HCT116 (cell line): ENCODE data around the gene SLC25A28. TPM values are rescaled to one million over a fixed set of nuclear protein-coding genes. Genes with fewer than 3 reads are reported as not detected.

Experiments used
- ATAC-seq: fragments of 200-7000 bp; cut with Tn5 transposase; 2 replicates; pipeline ENCODE4 v1.9.1; 2020; ENCODE audit warnings: mild to moderate bottlenecking, moderate library complexity
- BruUV-seq: library from RNA; stranded (reverse); fragments of 400-500 nt; replicated peaks from 2 replicates; lab custom pipeline; 2021; lab: Mats Ljungman, UMichigan
- CTCF ChIA-PET: fragments of 300-600 bp; sonication (Branson Sonifier 250); formaldehyde crosslinking; loops from one replicate; lab custom pipeline; 2021; ENCODE audit warnings: antibody characterized with exemption; lab: Charles Lee
- POLR2A ChIA-PET: fragments of 300-600, 350-600 bp; sonication (Branson Sonifier 250); formaldehyde crosslinking; loops from one replicate; lab custom pipeline; 2021; ENCODE audit warnings: antibody characterized with exemption; lab: Charles Lee
- RAD21 ChIA-PET, 2 experiments: fragments of 300-600 bp; sonication (Branson Sonifier 250); formaldehyde crosslinking; loops; one replicate each; lab custom pipeline; 2023; ENCODE audit warnings: low total read pairs in 2 of 2; ENCODE audit not compliant: uncharacterized antibody in 2 of 2, unreplicated experiment in 2 of 2, low non-redundant PET in 1 of 2; lab: Charles Lee
- DNase-seq: peaks from one replicate; pipeline ENCODE4 v3.0.0-alpha.2; 2010; ENCODE audit warnings: low read depth, low spot score
- H2AFZ ChIP-seq: fragments of 200-600 bp; shearing (Covaris generic), sonication (generic); 2 replicates; pipeline ENCODE4 v1.6.1; 2017; ENCODE audit warnings: low read depth, mixed run types, mixed read lengths, antibody characterized with exemption, low read length; ENCODE audit not compliant: poor library complexity, severe bottlenecking
- H3K27ac ChIP-seq: 2 replicates; pipeline ENCODE4 v1.5.1; 2012; ENCODE audit warnings: low read depth, low read length
- H3K27me3 ChIP-seq: fragments of 200-600 bp; sonication (generic); 2 replicates; pipeline ENCODE4 v1.6.1; 2016; ENCODE audit warnings: mixed run types, low read length, mixed read lengths; ENCODE audit not compliant: insufficient read depth
- H3K36me3 ChIP-seq, 2 experiments: fragments of 200-500 bp in 1 of 2; fragments of 200-600 bp in 1 of 2; sonication (Bioruptor generic) in 1 of 2; sonication (generic) in 1 of 2; 2 replicates each; pipeline versions ENCODE4 v1.5.1 to v1.6.1; 2014 to 2016; ENCODE audit warnings: low read length in 2 of 2, inconsistent platforms in 1 of 2, mixed read lengths in 1 of 2, mixed run types in 1 of 2; ENCODE audit not compliant: insufficient read depth in 2 of 2, control insufficient read depth in 1 of 2
- H3K4me1 ChIP-seq, 2 experiments: fragments of 200-600 bp in 1 of 2; sonication (generic) in 1 of 2; 2 replicates each; pipeline versions ENCODE4 v1.5.1 to v1.6.1; 2012 to 2017; ENCODE audit warnings: low read length in 2 of 2, inconsistent platforms in 1 of 2, mild to moderate bottlenecking in 1 of 2, mixed read lengths in 1 of 2, mixed run types in 1 of 2, moderate library complexity in 1 of 2; ENCODE audit not compliant: insufficient read depth in 2 of 2, control insufficient read depth in 1 of 2
- H3K4me2 ChIP-seq: fragments of 200-600 bp; sonication (generic); 2 replicates; pipeline ENCODE4 v1.6.1; 2017; ENCODE audit warnings: mixed run types, low read length, mixed read lengths
- H3K4me3 ChIP-seq, 2 experiments: fragments of 200-600 bp in 1 of 2; sonication (generic) in 1 of 2; replicated peaks in 1 of 2; 2 replicates each; pipeline ENCODE4 v1.5.1; 2011 to 2016; ENCODE audit warnings: low read length in 2 of 2, control low read depth in 1 of 2, low read depth in 1 of 2, mild to moderate bottlenecking in 1 of 2, mixed read lengths in 1 of 2, mixed run types in 1 of 2
- H3K79me2 ChIP-seq: fragments of 200-600 bp; sonication (generic); 2 replicates; pipeline ENCODE4 v1.6.1; 2017; ENCODE audit warnings: mild to moderate bottlenecking, mixed run types, low read length, moderate library complexity, mixed read lengths; ENCODE audit not compliant: insufficient read depth
- H3K9ac ChIP-seq: fragments of 200-600 bp; sonication (generic); 2 replicates; pipeline ENCODE4 v1.6.1; 2016; ENCODE audit warnings: low read length, mixed read lengths
- H3K9me2 ChIP-seq: fragments of 200-600 bp; sonication (generic), shearing (Covaris generic); 2 replicates; pipeline ENCODE4 v1.6.1; 2017; ENCODE audit warnings: mixed run types, mild to moderate bottlenecking, moderate library complexity; ENCODE audit not compliant: insufficient read depth
- H3K9me3 ChIP-seq, 2 experiments: fragments of 200-500 bp in 1 of 2; fragments of 200-600 bp in 1 of 2; sonication (Bioruptor generic) in 1 of 2; sonication (generic) in 1 of 2; 2 replicates each; pipeline ENCODE4 v1.6.1; 2014 to 2017; ENCODE audit warnings: low read length in 2 of 2, mixed read lengths in 2 of 2, inconsistent platforms in 1 of 2, low read depth in 1 of 2, mild to moderate bottlenecking in 1 of 2, mixed run types in 1 of 2, moderate library complexity in 1 of 2; ENCODE audit not compliant: control insufficient read depth in 1 of 2, insufficient read depth in 1 of 2
- H4K20me1 ChIP-seq: fragments of 200-600 bp; sonication (generic), shearing (Covaris generic); 2 replicates; pipeline ENCODE4 v1.6.1; 2017; ENCODE audit warnings: mixed run types, mild to moderate bottlenecking, moderate library complexity; ENCODE audit not compliant: insufficient read depth
- CTCF ChIP-seq, 3 experiments: fragments of 200-600 bp in 1 of 3; sonication (generic) in 1 of 3; IDR thresholded peaks in 2 of 3; conservative IDR thresholded peaks in 1 of 3; 2 replicates each; pipeline ENCODE4 v1.5.1; 2012 to 2017; ENCODE audit warnings: low read depth in 2 of 3, low read length in 2 of 3, antibody characterized with exemption in 1 of 3, borderline replicate concordance in 1 of 3, control low read depth in 1 of 3, mild to moderate bottlenecking in 1 of 3, mixed read lengths in 1 of 3, mixed run types in 1 of 3, moderate library complexity in 1 of 3; ENCODE audit not compliant: insufficient read depth in 1 of 3
- EZH2 ChIP-seq: fragments of 200-600 bp; sonication (generic); IDR thresholded peaks from 2 replicates; pipeline ENCODE4 v1.6.1; 2017; ENCODE audit warnings: antibody characterized with exemption, mixed run types
- EZH2phosphoT487 ChIP-seq: fragments of 200-600 bp; IDR thresholded peaks from 2 replicates; pipeline ENCODE4 v1.6.1; 2018; ENCODE audit warnings: antibody characterized with exemption, borderline replicate concordance
- RAD21 ChIP-seq: IDR thresholded peaks from 2 replicates; pipeline ENCODE4 v1.6.1; 2012; ENCODE audit warnings: low read depth, mild to moderate bottlenecking
- YY1 ChIP-seq: IDR thresholded peaks from 2 replicates; pipeline ENCODE4 v1.6.1; 2011; ENCODE audit warnings: low read length, low read depth, moderate library complexity, mild to moderate bottlenecking; ENCODE audit not compliant: insufficient replicate concordance; ENCODE audit errors: extremely low read depth
- ZBTB33 ChIP-seq: IDR thresholded peaks from 2 replicates; pipeline ENCODE4 v1.6.1; 2011; ENCODE audit warnings: mild to moderate bottlenecking, low read length, moderate library complexity; ENCODE audit not compliant: insufficient replicate concordance; ENCODE audit errors: extremely low read depth
- ZNF274 ChIP-seq: fragments of 200-500 bp; sonication (Bioruptor generic); IDR thresholded peaks from 2 replicates; pipeline ENCODE4 v1.6.1; 2014; ENCODE audit warnings: mild to moderate bottlenecking, low read depth, low read length, inconsistent platforms
- intact Hi-C: fragments of 100-400 bp; cut with micrococcal nuclease; formaldehyde crosslinking; loops from 2 replicates; pipeline ENCODE4 v1.10.0; 2022
- total RNA-seq: library from RNA; stranded (reverse); gene quantifications from one replicate; pipeline ENCODE4 v1.2.1, GENCODE V29; 2021; ENCODE audit not compliant: unreplicated experiment

Gene SLC25A28
- total RNA-seq, 1 experiment from 2014 or later = 59.5 TPM

GRCh38 chr10:99630433-99630832 lies 10.2 kb upstream of the SLC25A28 start:
- no peaks in the 10 kb centered on the region for H4K20me1 ChIP-seq
- intact Hi-C loops = loop anchor here (1.0 kb wide), 1 partner anchor 81 kb away; no protein-coding TSS in a partner anchor
- no peak overlapping the region for H3K27ac ChIP-seq
- peak overlapping the region; percentile 39 for H2AFZ ChIP-seq
- no peaks in the 10 kb centered on the region for H3K36me3 ChIP-seq
- no peak overlapping the region for H3K4me3 ChIP-seq
- DNase-seq (peak; percentile 26), ATAC-seq (peak; percentile 88)
- no TSS peak for BruUV-seq
- H3K9me3 ChIP-seq = no peaks in the 10 kb centered on the region
- H3K27me3 ChIP-seq = no peaks in the 10 kb centered on the region
- CTCF ChIA-PET = interaction anchor here (1.2 to 1.6 kb wide), 3 partner anchors 9 to 81 kb away, joined by 3 to 5 read pairs (median 3); partner anchors contain the start of gene SLC25A28
- no peaks in the 10 kb centered on the region for H3K9me2 ChIP-seq
- no peak overlapping the region for H3K9ac ChIP-seq
- RAD21 ChIA-PET = no interaction called here
- peaks cover 0 to 3% of the 10 kb centered on the region in 2 experiments; a peak in 1 of 4 replicates for H3K4me1 ChIP-seq
- H3K4me2 ChIP-seq = no peak overlapping the region
- no peaks in the 10 kb centered on the region for H3K79me2 ChIP-seq
- POLR2A ChIA-PET = interaction anchor here (2.1 kb wide), 1 partner anchor 8 kb away, joined by 15 read pairs; no protein-coding TSS in a partner anchor
- TF ChIP-seq CTCF (IDR thresholded peaks at IDR 0.05 in 2 of 3, conservative IDR thresholded peaks at IDR 0.05 in 1 of 3; ENCODE audit: borderline replicate concordance in 1 of 3, insufficient read depth in 1 of 3, low read depth in 2 of 3, low read length in 2 of 3) (peak; percentile 28 to 70 (median 55); a peak in 4 of 6 replicates), RAD21 (peak; percentile 82), EZH2 (no peak)
- TF ChIP-seq, all 23 proteins: peak for 2

DNA sequence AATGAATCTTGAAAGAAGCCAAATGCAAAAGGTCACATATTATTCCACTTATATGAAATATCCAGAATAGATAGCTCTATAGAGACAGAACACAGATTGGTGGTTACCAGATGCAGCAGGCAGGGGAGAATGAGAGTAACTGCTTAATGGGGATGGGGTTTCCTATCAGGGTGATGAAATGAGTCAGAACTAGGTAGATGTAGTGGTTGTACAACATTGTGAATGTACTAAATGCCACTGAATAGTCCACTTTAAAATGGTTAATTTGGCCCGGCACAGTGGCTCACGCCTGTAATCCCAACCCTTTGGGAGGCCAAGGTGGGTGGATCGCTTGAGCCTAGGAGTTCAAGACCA lies 9.4 kb upstream of the SLC25A28 start:
- no peak overlapping the region for H3K4me2 ChIP-seq
- H3K79me2 ChIP-seq = no peaks in the 10 kb centered on the region
- CTCF ChIA-PET = interaction anchor here (1.2 to 1.6 kb wide), 3 partner anchors 8 to 82 kb away, joined by 3 to 5 read pairs (median 3); partner anchors contain the start of gene SLC25A28
- no peak for DNase-seq
- H3K36me3 ChIP-seq = no peaks in the 10 kb centered on the region
- no peak overlapping the region for H3K4me3 ChIP-seq
- no peaks in the 10 kb centered on the region for H3K27me3 ChIP-seq
- no peaks in the 10 kb centered on the region for H3K9me2 ChIP-seq
- H3K9ac ChIP-seq = no peak overlapping the region
- TF ChIP-seq ZNF274 = no peak
- no peak for TF ChIP-seq YY1
- no peak for TF ChIP-seq RAD21
- no peak for TF ChIP-seq ZBTB33
- no peak for TF ChIP-seq EZH2phosphoT487
- RAD21 ChIA-PET = no interaction called here
- ATAC-seq = no peak
- no peaks in the 10 kb centered on the region for H4K20me1 ChIP-seq
- no peak overlapping the region for H2AFZ ChIP-seq
- H3K27ac ChIP-seq = no peak overlapping the region
- POLR2A ChIA-PET = interaction anchor here (1.0 kb wide), 1 partner anchor 29 kb away, joined by 3 read pairs; the partner anchor contains the start of gene ENTPD7
- H3K9me3 ChIP-seq = no peaks in the 10 kb centered on the region
- H3K4me1 ChIP-seq = peaks cover 0 to 3% of the 10 kb centered on the region in 2 experiments; a peak in 1 of 4 replicates
- intact Hi-C loops = no loop called here
- BruUV-seq = no TSS peak
